Hepatocyte (in vitro differentiated cells): ENCODE measurements around the gene HORMAD2.

Experiments
- CTCF ChIP-seq: fragments of 200-600 bp; sonication (generic); IDR thresholded peaks from 2 replicates; pipeline ENCODE4 v1.5.1; 2016; ENCODE audit warnings: antibody characterized with exemption, mild to moderate bottlenecking; ENCODE audit not compliant: poor library complexity
- EZH2 ChIP-seq: fragments of 200-600 bp; sonication (generic); IDR thresholded peaks from 2 replicates; pipeline ENCODE4 v1.6.1; 2016; ENCODE audit warnings: antibody characterized with exemption, mild to moderate bottlenecking, borderline replicate concordance
- EZH2phosphoT487 ChIP-seq: fragments of 200-600 bp; sonication (generic); IDR thresholded peaks from one replicate; pipeline ENCODE4 v1.6.1; 2018; ENCODE audit warnings: antibody characterized with exemption, mild to moderate bottlenecking, low read depth, moderate library complexity; ENCODE audit not compliant: unreplicated experiment, severe bottlenecking

GRCh38 chr22:30092686-30093085 lies 12.4 kb downstream of the HORMAD2 start:
- no peak for TF ChIP-seq CTCF
- TF ChIP-seq EZH2: no peak
- TF ChIP-seq EZH2phosphoT487: no peak
